ENCODE measurements around the gene CCDC8. TPM values are rescaled to one million over a fixed set of nuclear protein-coding genes. Genes with fewer than 3 reads are reported as not detected.

Gene CCDC8
- total RNA-seq, 1 donor from 2014 or later: 10.0 TPM

DNA sequence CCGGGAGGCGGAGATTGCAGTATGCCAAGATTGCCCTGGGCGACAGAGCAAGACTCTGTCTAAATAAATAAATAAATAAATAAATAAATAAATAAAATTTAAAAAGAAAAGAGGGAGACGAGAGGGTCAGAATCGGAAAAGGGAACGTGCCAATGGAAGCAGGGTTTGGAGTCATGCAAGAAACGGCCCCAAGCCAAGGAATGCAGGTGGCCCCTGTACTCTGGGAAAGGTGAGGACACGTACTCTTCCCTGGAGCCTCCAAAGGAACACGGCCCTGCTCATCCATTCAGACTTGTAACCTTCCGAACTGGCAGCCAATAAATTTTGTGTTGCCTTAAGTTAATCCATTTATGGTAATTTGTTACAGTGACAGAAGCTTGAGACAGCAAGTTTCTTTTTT is 35.2 kb upstream of the CCDC8 start:
- TF ChIP-seq, protein P1, sequence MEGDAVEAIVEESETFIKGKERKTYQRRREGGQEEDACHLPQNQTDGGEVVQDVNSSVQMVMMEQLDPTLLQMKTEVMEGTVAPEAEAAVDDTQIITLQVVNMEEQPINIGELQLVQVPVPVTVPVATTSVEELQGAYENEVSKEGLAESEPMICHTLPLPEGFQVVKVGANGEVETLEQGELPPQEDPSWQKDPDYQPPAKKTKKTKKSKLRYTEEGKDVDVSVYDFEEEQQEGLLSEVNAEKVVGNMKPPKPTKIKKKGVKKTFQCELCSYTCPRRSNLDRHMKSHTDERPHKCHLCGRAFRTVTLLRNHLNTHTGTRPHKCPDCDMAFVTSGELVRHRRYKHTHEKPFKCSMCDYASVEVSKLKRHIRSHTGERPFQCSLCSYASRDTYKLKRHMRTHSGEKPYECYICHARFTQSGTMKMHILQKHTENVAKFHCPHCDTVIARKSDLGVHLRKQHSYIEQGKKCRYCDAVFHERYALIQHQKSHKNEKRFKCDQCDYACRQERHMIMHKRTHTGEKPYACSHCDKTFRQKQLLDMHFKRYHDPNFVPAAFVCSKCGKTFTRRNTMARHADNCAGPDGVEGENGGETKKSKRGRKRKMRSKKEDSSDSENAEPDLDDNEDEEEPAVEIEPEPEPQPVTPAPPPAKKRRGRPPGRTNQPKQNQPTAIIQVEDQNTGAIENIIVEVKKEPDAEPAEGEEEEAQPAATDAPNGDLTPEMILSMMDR (IDR thresholded peaks at IDR 0.05): no peak
- H3K36me3 ChIP-seq: no peaks in the 10 kb centered on the region
- H3K4me3 ChIP-seq: no peak overlapping the region
- peaks cover 0 to 3% of the 10 kb centered on the region in 2 donors for H3K9me3 ChIP-seq
- intact Hi-C loops (cut with DNase I): loop anchor here (2.0 kb wide), 1 partner anchor 24 kb away; no protein-coding TSS in a partner anchor
- peak overlapping the region; percentile 79 to 85 for H3K27ac ChIP-seq
- no peak for DNase-seq (ENCODE audit: low spot score in 2 of 2)
- no peaks in the 10 kb centered on the region for H3K27me3 ChIP-seq
- H3K4me1 ChIP-seq: peaks cover 2 to 14% of the 10 kb centered on the region in 2 donors

DNA sequence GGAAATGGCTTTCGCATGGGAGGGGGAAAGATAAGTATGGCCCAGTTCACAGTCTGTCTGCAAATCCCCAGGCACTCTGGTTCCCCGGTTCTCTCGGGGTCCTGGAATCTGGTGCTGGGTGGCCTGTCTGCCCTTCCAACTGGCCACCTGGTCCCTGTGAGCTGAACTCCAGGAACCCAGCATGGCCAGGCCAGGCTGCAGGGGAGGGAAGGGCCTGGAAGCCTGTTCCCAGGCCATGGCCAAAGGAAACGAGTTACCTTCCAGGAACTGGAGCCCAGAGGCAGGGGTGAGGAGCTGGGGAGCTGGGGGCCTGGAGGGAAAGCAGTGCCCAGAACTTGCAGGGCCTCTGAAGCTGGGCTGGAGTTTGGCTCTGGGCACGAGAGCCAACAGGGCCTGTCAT is 34.5 kb upstream of the CCDC8 start:
- DNase-seq (ENCODE audit: low spot score in 2 of 2): peak in 1 of 2 donors; percentile 25
- no peaks in the 10 kb centered on the region for H3K27me3 ChIP-seq
- TF ChIP-seq, protein P1 (IDR thresholded peaks at IDR 0.05): no peak
- H3K4me1 ChIP-seq: peaks cover 2 to 17% of the 10 kb centered on the region in 2 donors
- H3K27ac ChIP-seq: peak overlapping the region; percentile 79 to 85
- H3K4me3 ChIP-seq: no peak overlapping the region
- intact Hi-C loops (cut with DNase I): loop anchor here (2.0 kb wide), 1 partner anchor 25 kb away; no protein-coding TSS in a partner anchor
- peaks cover 0 to 3% of the 10 kb centered on the region in 2 donors for H3K9me3 ChIP-seq
- no peaks in the 10 kb centered on the region for H3K36me3 ChIP-seq

DNA sequence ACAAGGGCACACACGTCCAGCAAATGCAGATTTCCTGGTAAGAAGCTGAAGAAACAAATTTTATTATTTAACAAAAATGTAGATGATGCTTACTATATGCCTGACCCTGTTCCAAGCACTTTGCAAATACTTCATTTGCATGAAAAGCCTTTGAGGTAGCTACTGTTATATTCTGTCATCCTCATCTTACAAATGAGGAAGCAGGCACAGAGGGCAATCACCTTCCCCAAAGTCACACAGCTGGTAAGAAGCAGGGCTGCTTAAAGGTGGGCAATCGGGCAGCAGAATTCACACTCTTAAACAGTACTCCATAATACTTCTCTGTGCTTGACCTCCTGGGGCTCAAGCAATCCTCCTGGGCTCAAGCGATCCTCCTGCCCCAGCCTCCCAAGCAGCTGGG is 33.6 kb upstream of the CCDC8 start:
- intact Hi-C loops (cut with DNase I): no loop called here
- no peak overlapping the region for H3K4me3 ChIP-seq
- H3K27me3 ChIP-seq: no peaks in the 10 kb centered on the region
- H3K4me1 ChIP-seq: peaks cover 2 to 25% of the 10 kb centered on the region in 2 donors
- TF ChIP-seq, protein P1 (IDR thresholded peaks at IDR 0.05): no peak
- H3K36me3 ChIP-seq: no peaks in the 10 kb centered on the region
- no peak for DNase-seq (ENCODE audit: low spot score in 2 of 2)
- H3K9me3 ChIP-seq: peaks cover 0 to 3% of the 10 kb centered on the region in 2 donors
- peak overlapping the region; percentile 79 to 85 for H3K27ac ChIP-seq

DNA sequence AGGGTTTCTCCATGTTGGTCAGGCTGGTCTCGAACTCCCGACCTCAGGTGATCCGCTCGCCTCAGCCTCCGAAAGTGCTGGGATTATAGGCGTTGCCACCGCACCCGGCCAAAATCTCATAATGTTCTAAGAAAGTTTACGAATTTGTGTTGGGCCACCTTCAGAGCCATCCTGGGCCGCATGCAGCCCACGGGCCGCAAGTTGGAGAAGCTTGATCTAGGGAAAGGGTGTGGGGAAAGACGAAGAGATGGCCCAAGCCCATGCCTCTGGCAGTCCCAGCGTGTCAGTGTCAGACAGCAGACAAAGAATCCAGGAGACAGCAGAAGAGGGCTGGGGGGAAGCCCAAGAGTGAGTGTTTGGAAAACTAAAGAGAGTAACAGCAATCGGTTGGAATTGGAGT is 32.7 kb upstream of the CCDC8 start:
- no peak overlapping the region for H3K27ac ChIP-seq
- H3K4me1 ChIP-seq: peaks cover 0 to 31% of the 10 kb centered on the region in 2 donors
- no peaks in the 10 kb centered on the region for H3K36me3 ChIP-seq
- TF ChIP-seq, protein P1 (IDR thresholded peaks at IDR 0.05): no peak
- H3K9me3 ChIP-seq: peaks cover 0 to 3% of the 10 kb centered on the region in 2 donors
- intact Hi-C loops (cut with DNase I): no loop called here
- H3K4me3 ChIP-seq: no peak overlapping the region
- H3K27me3 ChIP-seq: no peaks in the 10 kb centered on the region
- no peak for DNase-seq (ENCODE audit: low spot score in 2 of 2)

DNA sequence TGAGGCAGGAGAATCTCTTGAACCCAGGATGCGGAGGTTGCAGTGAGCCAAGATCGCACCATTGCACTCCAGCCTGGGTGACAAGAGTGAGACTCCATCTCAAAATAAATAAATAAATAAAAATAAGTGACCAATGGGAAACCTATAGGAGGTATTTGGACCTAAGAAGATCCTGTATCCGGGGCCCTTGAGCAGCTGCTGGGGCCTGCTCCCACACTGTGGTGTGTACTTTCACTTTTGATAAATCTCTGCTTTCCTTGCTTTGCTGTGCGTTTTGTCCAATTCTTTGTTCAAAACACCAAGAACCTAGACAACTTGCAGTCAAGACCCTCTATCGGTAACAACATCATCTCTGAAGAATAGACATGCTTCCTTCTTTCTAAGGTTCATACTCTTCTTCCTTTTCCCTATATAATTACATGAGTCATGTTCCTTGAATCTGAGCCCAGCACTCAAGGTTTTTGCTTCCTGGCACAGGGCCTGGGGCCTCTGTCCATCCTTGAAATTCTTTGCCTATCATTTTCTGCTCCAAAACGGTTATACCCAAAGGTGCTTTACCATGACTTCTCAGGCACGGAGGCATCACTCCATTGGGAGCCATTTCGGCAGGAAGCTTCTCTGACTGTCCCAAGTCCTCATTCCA is 29.6 kb upstream of the CCDC8 start:
- no peaks in the 10 kb centered on the region for H3K9me3 ChIP-seq
- peaks cover 0 to 20% of the 10 kb centered on the region in 2 donors for H3K4me1 ChIP-seq
- peak overlapping the region; percentile 2 to 65 for H3K27ac ChIP-seq
- intact Hi-C loops (cut with DNase I): no loop called here
- H3K27me3 ChIP-seq: no peaks in the 10 kb centered on the region
- no peak for DNase-seq (ENCODE audit: low spot score in 2 of 2)
- TF ChIP-seq, protein P1 (IDR thresholded peaks at IDR 0.05): no peak
- no peaks in the 10 kb centered on the region for H3K36me3 ChIP-seq
- H3K4me3 ChIP-seq: peak overlapping the region in 1 of 2 donors; percentile 23

All from ascending aorta (tissue), 2 donors.